Astrocyte of the spinal cord (primary cell): ENCODE data around the gene TSKS.

Experiments used
- DNase-seq: peaks from one replicate; pipeline ENCODE4 v3.0.0; 2011; ENCODE audit warnings: low read depth, low spot score
- H3K4me3 ChIP-seq: 2 replicates; pipeline ENCODE4 v1.5.1; 2011; ENCODE audit warnings: low read depth, mild to moderate bottlenecking, low read length, moderate library complexity
- CTCF ChIP-seq: IDR thresholded peaks from 2 replicates; pipeline ENCODE4 v1.5.1; 2012; ENCODE audit warnings: low read depth, mild to moderate bottlenecking, low read length, inconsistent platforms
- in situ Hi-C: cut with HindIII; loops from 2 replicates; pipeline ENCODE4 v1.10.0; 2017; ENCODE audit warnings: low sequenced_read_pairs

TSKS gene

DNA sequence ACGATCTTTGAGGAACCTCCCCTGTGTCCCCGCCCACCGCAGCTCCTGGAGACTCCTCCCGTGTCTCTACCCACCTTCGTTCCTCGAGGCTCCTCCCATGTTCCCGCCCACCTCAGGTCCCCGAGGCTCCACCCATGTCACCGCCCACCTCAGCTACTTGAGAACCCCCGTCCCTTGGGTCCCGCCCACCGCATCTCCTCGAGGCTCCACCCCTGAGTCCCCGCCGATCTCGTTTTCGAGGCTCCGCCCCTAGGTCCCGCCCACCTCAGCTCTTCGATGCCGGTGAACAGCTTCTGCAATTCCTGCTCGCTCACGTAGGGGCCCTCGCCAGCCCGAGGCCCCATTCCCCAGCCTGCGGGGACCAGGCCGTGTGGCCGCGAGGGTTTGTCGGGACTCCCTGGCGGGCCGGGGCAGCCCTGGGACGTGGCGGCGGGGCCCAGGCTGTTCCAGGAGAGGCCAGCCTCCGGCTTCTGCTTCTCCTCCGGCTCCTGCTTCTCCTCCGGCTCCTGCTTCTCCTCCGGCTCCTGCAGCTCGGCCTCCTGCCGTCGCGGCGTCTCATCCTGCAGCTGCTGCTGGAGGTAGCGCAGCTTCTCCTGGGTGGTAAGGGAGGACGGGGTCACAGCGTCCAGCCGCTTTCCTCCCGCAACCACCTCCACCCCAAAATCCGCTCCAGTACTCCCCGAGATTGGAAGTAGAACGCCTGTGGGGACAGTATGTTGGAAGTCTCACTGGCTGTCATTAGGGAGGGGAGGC is 16.7 kb downstream of the TSKS start:
- TF ChIP-seq CTCF, result no peak
- H3K4me3 ChIP-seq, result no peak overlapping the region
- in situ Hi-C loops, result no loop called here
- peak; percentile 75 for DNase-seq

DNA sequence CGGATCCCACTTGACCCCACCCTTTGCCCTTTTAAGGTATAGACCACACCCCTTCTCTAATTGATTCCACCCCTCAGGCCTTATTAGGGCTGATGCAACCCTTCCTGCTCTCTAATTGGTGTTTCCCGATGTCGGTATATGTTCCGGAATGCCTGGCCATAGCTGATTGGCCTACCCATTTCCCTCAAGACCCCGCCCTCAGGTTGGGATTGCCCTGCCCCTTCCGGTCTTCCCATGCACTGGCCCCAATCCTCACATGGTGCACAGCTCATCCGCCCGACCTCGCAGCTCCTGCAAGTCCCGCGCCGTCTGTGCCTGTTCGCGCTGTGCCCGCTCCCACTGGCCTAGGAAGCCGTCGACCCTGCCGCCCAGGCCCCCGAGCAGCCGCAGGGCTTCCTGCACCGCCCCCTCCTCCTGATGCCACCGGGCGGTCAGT is 18.1 kb downstream of the TSKS start:
- H3K4me3 ChIP-seq, result no peak overlapping the region
- no peak for DNase-seq
- no peak for TF ChIP-seq CTCF
- in situ Hi-C loops, result no loop called here

DNA sequence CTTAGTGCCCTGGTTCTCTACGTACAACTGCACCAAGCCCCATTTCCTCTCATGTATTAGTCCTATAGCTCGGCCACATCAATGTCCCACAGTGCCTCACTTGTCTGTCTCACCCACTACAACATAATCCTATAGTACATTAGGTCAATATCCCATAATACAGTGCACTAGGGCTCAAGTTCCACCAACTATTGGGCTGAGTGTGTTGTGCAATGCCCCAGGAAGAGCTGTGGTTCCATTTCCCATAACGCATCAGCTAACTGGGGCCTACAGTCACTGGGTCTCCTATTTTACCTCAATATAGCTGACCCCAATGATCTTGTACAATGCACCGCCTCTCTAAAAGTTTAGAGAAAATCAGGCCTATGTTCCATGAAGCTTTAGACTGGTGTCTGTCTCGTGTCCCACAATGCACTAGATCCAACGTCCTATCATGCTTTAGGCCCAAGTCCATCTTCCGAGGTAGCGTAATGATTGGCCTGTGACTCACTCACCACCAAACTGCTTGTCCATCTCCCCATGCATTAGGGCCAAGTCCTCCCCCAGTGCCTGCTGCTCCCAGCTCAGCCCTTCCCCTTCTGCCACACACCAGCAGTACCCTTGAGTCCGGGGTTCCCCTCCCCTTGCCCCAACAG is 21.8 kb downstream of the TSKS start:
- in situ Hi-C loops, result no loop called here
- no peak for DNase-seq
- TF ChIP-seq CTCF, result no peak
- no peak overlapping the region for H3K4me3 ChIP-seq

DNA sequence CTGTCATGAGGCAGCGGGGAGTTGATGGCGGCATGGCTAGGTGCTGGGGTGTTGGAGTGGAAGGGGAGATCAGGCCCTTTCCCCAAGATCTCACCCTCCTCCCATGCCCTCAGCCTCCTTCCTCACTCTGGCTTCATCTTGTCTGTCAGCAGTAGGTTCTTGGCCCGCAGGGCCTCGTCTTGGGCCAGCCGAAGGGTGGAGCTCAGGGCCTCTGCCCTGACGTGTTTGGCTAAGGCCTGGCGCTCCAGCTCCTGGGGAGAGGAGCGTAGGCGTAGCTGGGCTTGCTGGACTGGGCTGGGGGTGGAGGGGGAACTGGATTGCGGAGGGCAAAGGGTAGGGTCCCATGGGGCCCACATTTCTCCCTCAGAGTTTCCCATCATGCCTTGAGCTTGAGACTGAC is 23.2 kb downstream of the TSKS start:
- in situ Hi-C loops, result no loop called here
- TF ChIP-seq CTCF, result no peak
- no peak overlapping the region for H3K4me3 ChIP-seq
- DNase-seq, result no peak

DNA sequence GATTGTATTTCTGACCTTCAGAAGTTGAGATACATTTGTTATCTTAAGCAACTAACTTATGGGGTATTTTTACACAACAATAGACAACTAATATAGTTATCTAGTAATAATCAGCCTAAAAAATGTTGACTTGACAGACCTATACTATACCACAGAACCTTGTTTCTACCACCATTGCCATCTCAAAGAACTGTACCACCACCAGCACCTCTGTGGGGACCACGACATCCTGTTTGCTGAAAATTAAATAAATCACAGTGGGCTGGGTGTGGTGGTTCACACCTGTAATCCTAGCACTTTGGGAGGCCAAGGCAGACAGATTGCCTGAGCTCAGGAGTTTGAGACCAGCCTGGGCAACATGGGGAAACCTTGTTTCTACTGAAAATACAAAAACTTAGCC is 24.0 kb downstream of the TSKS start:
- no peak for TF ChIP-seq CTCF
- in situ Hi-C loops, result no loop called here
- no peak for DNase-seq
- H3K4me3 ChIP-seq, result no peak overlapping the region

DNA sequence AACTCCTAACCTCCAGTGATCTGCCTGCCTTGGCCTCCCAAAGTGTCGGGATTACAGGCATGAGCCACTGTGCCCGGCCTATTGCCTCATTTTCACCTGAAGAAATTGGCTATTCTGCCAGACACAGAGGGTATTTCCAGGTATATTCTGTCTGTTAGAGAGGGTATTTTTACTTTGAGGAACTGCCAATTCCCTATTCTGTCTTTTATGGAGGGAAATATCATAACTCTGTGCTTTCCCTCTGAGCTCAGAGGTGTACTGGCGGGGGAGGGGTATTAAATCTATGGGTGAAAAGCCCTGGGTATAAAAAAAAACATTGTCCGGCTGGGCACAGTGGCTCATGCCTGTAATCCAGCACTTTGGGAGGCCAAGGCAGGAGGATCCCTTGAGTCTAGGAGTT is 24.8 kb downstream of the TSKS start:
- no peak for DNase-seq
- in situ Hi-C loops, result no loop called here
- TF ChIP-seq CTCF, result no peak
- no peak overlapping the region for H3K4me3 ChIP-seq
